Lung (tissue), 12 donors: ENCODE results near the gene SLC22A23. TPM values are rescaled to one million over a fixed set of nuclear protein-coding genes. Genes with fewer than 3 reads are reported as not detected.
"Not testable (repeated sequence)": the region's sequence is repeated elsewhere in the genome, so short reads cannot be mapped to it uniquely, and the experiment has no call there.

Experiments
- ATAC-seq: fragments of 200-7000 bp; cut with Tn5 transposase; one replicate; pipeline ENCODE4 v1.9.1; 2020; ENCODE audit warnings: moderate number of reproducible peaks; ENCODE audit not compliant: insufficient read depth, low FRiP score
- DNase-seq, 3 donors: peaks; one replicate each; pipeline ENCODE4 v3.0.0-alpha.2; 2013 to 2017
- H3K27ac ChIP-seq, 2 donors: one replicate each; pipeline ENCODE4 v1.5.1; 2013; ENCODE audit warnings: mild to moderate bottlenecking in 2 of 2, moderate library complexity in 2 of 2, control low read depth in 1 of 2, inconsistent platforms in 1 of 2, low read depth in 1 of 2, low read length in 1 of 2
- H3K27me3 ChIP-seq, 3 donors: one replicate each; pipeline ENCODE4 v1.5.1; 2013; ENCODE audit warnings: low read length in 2 of 3; ENCODE audit not compliant: control insufficient read depth in 3 of 3, insufficient read depth in 3 of 3
- H3K36me3 ChIP-seq, 4 donors: one replicate each; pipeline ENCODE4 v1.5.1; 2013; ENCODE audit warnings: low read length in 4 of 4, mild to moderate bottlenecking in 1 of 4, moderate library complexity in 1 of 4; ENCODE audit not compliant: control insufficient read depth in 4 of 4, insufficient read depth in 4 of 4
- H3K4me1 ChIP-seq, 5 donors: one replicate each; pipeline ENCODE4 v1.5.1; 2013; ENCODE audit warnings: low read length in 5 of 5, mild to moderate bottlenecking in 2 of 5, moderate library complexity in 1 of 5; ENCODE audit not compliant: control insufficient read depth in 5 of 5, insufficient read depth in 5 of 5
- H3K4me3 ChIP-seq: one replicate; pipeline ENCODE4 v1.5.1; 2013; ENCODE audit warnings: mild to moderate bottlenecking, control low read depth, moderate library complexity
- H3K9ac ChIP-seq, 2 donors: one replicate each; pipeline ENCODE4 v1.5.1; 2013; ENCODE audit warnings: low read length in 2 of 2, control low read depth in 1 of 2; ENCODE audit not compliant: insufficient read depth in 1 of 2
- H3K9me3 ChIP-seq, 4 donors: one replicate each; pipeline ENCODE4 v1.5.1; 2013; ENCODE audit warnings: low read length in 3 of 4, mild to moderate bottlenecking in 1 of 4, moderate library complexity in 1 of 4; ENCODE audit not compliant: control insufficient read depth in 4 of 4, insufficient read depth in 3 of 4
- CTCF ChIP-seq: IDR thresholded peaks from 2 replicates; pipeline ENCODE4 v1.5.1; 2012; ENCODE audit warnings: mild to moderate bottlenecking; ENCODE audit errors: control extremely low read depth, extremely low read depth
- WGBS, 2 donors: extraction: QIAGEN DNeasy Blood & Tissue Kit; methylation state at CpG; one replicate each; pipeline ENCODE4 v1.1.7; 2013; 5-methylcytosine and 5-hydroxymethylcytosine counted together
- polyA plus RNA-seq, 2 donors: library from polyadenylated mRNA; stranded (reverse); fragments of 200-250 nt; gene quantifications; one replicate each; pipeline ENCODE4 v1.2.1, GENCODE V29; 2013
- total RNA-seq, 2 donors: library from RNA; depleted of rRNA in 1 of 2; stranded (reverse); fragments of >200 nt in 1 of 2; gene quantifications; one replicate each; pipeline ENCODE4 v1.2.1, GENCODE V29; 2014 to 2021
- donor health status: control.
- donor health status: control.
- donor health status: Bipolar disorder and iron deficiency.
- donor health status: healthy.
- donor health status: DM: yes; HTN: yes; CAD: no.

Gene SLC22A23
- total and polyA plus RNA-seq, 4 donors, result 6.6 to 45.6 (median 24.1) TPM

- Histone ChIP-seq H3K4me1 (peaks cover 0 to 6% (median 0%) of the 10 kb centered on the region in 5 donors), H3K4me3 (no peak overlapping the region), H3K36me3 (no peaks in the 10 kb centered on the region), H3K27me3 (no peaks in the 10 kb centered on the region), H3K9me3 (no peaks in the 10 kb centered on the region), H3K27ac (no peak overlapping the region), H3K9ac (peak overlapping the region in 1 of 2 donors; percentile 3)
- 43 to 57% methylated on average over 36 of the region's 36 CpGs for WGBS, 2 donors
- TF ChIP-seq CTCF, result no peak
- ATAC-seq (no peak), DNase-seq (peak; percentile 63 to 69 (median 65))
These were observed 209.3 kb downstream of the SLC22A23 start for GRCh38 chr6:3247255-3248146.

GRCh38 chr6:3245216-3245615, 211.6 kb downstream of the SLC22A23 start:
- Histone ChIP-seq H3K4me3 (no peak overlapping the region), H3K9me3 (no peaks in the 10 kb centered on the region), H3K27ac (no peak overlapping the region), H3K27me3 (no peaks in the 10 kb centered on the region), H3K36me3 (no peaks in the 10 kb centered on the region), H3K4me1 (peaks cover 0 to 6% (median 0%) of the 10 kb centered on the region in 5 donors), H3K9ac (no peak overlapping the region)
- 95 to 96% methylated on average over 5 of the region's 5 CpGs for WGBS, 2 donors
- ATAC-seq, result no peak
- no peak for TF ChIP-seq CTCF
- DNase-seq, result no peak

GRCh38 chr6:3244832-3245161, 212.1 kb downstream of the SLC22A23 start:
- 93 to 94% methylated on average over 7 of the region's 7 CpGs for WGBS, 2 donors
- not testable (repeated sequence) for DNase-seq, H3K36me3 ChIP-seq, H3K27me3 ChIP-seq, H3K9ac ChIP-seq, H3K4me3 ChIP-seq, ATAC-seq, H3K9me3 ChIP-seq, H3K4me1 ChIP-seq, H3K27ac ChIP-seq

- Histone ChIP-seq H3K4me1 (peaks cover 0 to 6% (median 0%) of the 10 kb centered on the region in 5 donors), H3K36me3 (no peaks in the 10 kb centered on the region), H3K27me3 (no peaks in the 10 kb centered on the region), H3K9me3 (no peaks in the 10 kb centered on the region), H3K9ac (no peak overlapping the region), H3K4me3 (no peak overlapping the region), H3K27ac (no peak overlapping the region)
- ATAC-seq (no peak), DNase-seq (no peak)
- no peak for TF ChIP-seq CTCF
- WGBS, 2 donors, result 78 to 91% methylated on average over 8 of the region's 8 CpGs
These were observed 212.6 kb downstream of the SLC22A23 start for GRCh38 chr6:3244003-3244831.
